ENCODE results near the gene ICA1.

The ICA1 gene

GRCh38 chr7:8115547-8116402 lies 146.2 kb downstream of the ICA1 start:
- no peak for DNase-seq (ENCODE audit: low read depth)
- no peak overlapping the region for H3K4me3 ChIP-seq (ENCODE audit: low read length)
- TF ChIP-seq CTCF (IDR thresholded peaks at IDR 0.05; ENCODE audit: insufficient read depth, low read depth, low read length, missing control alignments): no peak

GRCh38 chr7:8114175-8114574 lies 147.8 kb downstream of the ICA1 start:
- no peak for DNase-seq (ENCODE audit: low read depth)
- no peak for TF ChIP-seq CTCF (IDR thresholded peaks at IDR 0.05; ENCODE audit: insufficient read depth, low read depth, low read length, missing control alignments)
- H3K4me3 ChIP-seq (ENCODE audit: low read length): no peak overlapping the region

- no peak for TF ChIP-seq CTCF (IDR thresholded peaks at IDR 0.05; ENCODE audit: insufficient read depth, low read depth, low read length, missing control alignments)
Observed at GRCh38 chr7:8113184-8113583, 148.8 kb downstream of the ICA1 start.

GRCh38 chr7:8112685-8113084 lies 149.3 kb downstream of the ICA1 start:
- TF ChIP-seq CTCF (IDR thresholded peaks at IDR 0.05; ENCODE audit: insufficient read depth, low read depth, low read length, missing control alignments): no peak
- no peak for DNase-seq (ENCODE audit: low read depth)
- H3K4me3 ChIP-seq (ENCODE audit: low read length): no peak overlapping the region

More at GRCh38 chr7:8113184-8113583, 148.8 kb downstream of the ICA1 start:
- no peak overlapping the region for H3K4me3 ChIP-seq (ENCODE audit: low read length)
- no peak for DNase-seq (ENCODE audit: low read depth)

GRCh38 chr7:8111282-8111960 lies 150.5 kb downstream of the ICA1 start:
- TF ChIP-seq CTCF (IDR thresholded peaks at IDR 0.05; ENCODE audit: insufficient read depth, low read depth, low read length, missing control alignments): no peak
- no peak for DNase-seq (ENCODE audit: low read depth)
- H3K4me3 ChIP-seq (ENCODE audit: low read length): no peak overlapping the region

GRCh38 chr7:8109196-8110022 lies 152.6 kb downstream of the ICA1 start:
- DNase-seq (ENCODE audit: low read depth): peak; percentile 8
- H3K4me3 ChIP-seq (ENCODE audit: low read length): no peak overlapping the region
- no peak for TF ChIP-seq CTCF (IDR thresholded peaks at IDR 0.05; ENCODE audit: insufficient read depth, low read depth, low read length, missing control alignments)

Data from epithelial cell of esophagus (primary cell).